HL-60 (cell line): ENCODE data around the gene SLC39A2.

Source experiments
- GABPA ChIP-seq: IDR thresholded peaks from 2 replicates; pipeline ENCODE4 v1.6.1; 2012; ENCODE audit warnings: low read depth
- POLR2AphosphoS5 ChIP-seq: IDR thresholded peaks from 2 replicates; pipeline ENCODE4 v1.6.1; 2012; ENCODE audit warnings: low read depth
- TF ChIP-seq, protein P1 (sequence below): IDR thresholded peaks from one replicate; pipeline ENCODE4 v1.5.1; 2011; ENCODE audit warnings: low read length, control low read depth, inconsistent platforms; ENCODE audit not compliant: insufficient read depth
- TF ChIP-seq, protein P2 (sequence below): IDR thresholded peaks from 2 replicates; pipeline ENCODE4 v1.6.1; 2012; ENCODE audit warnings: low read depth; ENCODE audit not compliant: insufficient replicate concordance

DNA sequence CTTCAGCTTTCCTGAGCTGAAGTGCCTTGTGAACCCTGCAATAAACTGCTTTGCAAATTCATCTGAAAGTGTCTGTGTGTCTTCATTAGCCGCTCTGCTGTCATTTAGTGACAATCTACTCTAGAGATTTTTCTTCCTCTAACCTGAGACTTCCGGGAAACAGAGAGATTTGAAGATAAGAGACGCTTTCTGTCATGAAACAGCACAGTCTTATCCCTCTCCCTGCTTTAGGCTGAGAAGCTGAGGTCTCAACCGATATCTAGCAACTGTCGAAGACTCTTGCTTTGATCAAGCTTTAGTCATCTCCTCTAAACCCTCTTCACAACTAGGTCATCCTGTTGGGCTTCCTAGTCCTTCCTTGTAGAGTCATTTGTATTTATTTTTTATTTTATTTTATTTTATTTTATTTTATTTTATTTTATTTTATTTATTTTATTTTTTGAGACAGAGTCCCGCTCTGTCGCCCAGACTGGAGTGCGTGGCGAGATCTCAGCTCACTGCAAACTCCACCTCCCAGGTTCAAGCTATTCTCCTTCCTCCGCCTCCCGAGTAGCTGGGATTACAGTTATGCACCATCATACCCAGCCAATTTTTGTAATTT is 42.6 kb upstream of the SLC39A2 start:
- TF ChIP-seq, protein P1, sequence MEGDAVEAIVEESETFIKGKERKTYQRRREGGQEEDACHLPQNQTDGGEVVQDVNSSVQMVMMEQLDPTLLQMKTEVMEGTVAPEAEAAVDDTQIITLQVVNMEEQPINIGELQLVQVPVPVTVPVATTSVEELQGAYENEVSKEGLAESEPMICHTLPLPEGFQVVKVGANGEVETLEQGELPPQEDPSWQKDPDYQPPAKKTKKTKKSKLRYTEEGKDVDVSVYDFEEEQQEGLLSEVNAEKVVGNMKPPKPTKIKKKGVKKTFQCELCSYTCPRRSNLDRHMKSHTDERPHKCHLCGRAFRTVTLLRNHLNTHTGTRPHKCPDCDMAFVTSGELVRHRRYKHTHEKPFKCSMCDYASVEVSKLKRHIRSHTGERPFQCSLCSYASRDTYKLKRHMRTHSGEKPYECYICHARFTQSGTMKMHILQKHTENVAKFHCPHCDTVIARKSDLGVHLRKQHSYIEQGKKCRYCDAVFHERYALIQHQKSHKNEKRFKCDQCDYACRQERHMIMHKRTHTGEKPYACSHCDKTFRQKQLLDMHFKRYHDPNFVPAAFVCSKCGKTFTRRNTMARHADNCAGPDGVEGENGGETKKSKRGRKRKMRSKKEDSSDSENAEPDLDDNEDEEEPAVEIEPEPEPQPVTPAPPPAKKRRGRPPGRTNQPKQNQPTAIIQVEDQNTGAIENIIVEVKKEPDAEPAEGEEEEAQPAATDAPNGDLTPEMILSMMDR = no peak
- TF ChIP-seq, protein P2, sequence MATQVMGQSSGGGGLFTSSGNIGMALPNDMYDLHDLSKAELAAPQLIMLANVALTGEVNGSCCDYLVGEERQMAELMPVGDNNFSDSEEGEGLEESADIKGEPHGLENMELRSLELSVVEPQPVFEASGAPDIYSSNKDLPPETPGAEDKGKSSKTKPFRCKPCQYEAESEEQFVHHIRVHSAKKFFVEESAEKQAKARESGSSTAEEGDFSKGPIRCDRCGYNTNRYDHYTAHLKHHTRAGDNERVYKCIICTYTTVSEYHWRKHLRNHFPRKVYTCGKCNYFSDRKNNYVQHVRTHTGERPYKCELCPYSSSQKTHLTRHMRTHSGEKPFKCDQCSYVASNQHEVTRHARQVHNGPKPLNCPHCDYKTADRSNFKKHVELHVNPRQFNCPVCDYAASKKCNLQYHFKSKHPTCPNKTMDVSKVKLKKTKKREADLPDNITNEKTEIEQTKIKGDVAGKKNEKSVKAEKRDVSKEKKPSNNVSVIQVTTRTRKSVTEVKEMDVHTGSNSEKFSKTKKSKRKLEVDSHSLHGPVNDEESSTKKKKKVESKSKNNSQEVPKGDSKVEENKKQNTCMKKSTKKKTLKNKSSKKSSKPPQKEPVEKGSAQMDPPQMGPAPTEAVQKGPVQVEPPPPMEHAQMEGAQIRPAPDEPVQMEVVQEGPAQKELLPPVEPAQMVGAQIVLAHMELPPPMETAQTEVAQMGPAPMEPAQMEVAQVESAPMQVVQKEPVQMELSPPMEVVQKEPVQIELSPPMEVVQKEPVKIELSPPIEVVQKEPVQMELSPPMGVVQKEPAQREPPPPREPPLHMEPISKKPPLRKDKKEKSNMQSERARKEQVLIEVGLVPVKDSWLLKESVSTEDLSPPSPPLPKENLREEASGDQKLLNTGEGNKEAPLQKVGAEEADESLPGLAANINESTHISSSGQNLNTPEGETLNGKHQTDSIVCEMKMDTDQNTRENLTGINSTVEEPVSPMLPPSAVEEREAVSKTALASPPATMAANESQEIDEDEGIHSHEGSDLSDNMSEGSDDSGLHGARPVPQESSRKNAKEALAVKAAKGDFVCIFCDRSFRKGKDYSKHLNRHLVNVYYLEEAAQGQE = no peak
- TF ChIP-seq GABPA (no peak), POLR2AphosphoS5 (no peak)
